GM18498 (cell line): ENCODE results near the gene DNAJC19.
A peak's percentile ranks its signal among the peaks of the same experiment; 100 is the strongest.

Experiments
- ATAC-seq: cut with Tn5 transposase; IDR thresholded peaks from one replicate; pipeline ENCODE4 v1.9.1; 2021; ENCODE audit warnings: mild to moderate bottlenecking, moderate library complexity; ENCODE audit not compliant: unreplicated experiment

DNAJC19 gene

DNA sequence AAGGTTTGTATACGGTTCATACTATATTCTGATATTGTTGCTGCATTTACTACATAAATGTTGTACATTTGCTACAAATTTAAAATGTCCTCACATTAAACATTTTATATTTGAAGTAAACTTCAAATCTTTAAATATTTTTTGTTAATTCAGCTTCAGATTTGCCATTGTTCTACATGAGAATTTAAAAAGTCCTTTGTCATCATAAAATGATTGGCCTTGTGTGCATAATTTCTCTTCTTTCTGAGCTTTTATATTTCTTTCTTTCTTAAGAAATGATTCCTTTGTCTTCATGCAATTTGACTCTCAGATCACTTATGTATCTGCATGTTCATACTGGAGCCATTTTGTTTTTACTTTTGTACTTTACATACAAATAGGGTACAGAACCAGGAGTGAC lies 28.0 kb downstream of the DNAJC19 start:
- no peak for ATAC-seq

DNA sequence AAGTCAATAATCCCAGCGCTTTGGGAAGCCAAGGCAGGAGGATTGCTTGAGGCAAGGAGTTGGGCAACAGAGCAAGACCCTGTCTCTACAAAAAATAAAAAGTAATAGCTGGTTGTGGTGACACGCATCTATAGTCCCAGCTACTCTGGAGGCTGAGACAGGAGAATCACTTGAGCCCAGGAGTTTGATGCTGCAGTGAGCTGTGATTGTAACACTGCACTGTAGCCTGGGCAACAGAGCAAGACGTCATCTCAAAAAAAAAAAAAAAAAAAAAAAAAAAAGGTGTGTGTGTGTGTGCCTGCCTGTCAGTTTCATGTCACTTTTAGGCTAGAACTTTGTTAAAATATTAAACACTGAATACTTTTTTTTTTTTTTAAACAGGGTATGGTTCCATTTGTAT lies 28.4 kb downstream of the DNAJC19 start:
- no peak for ATAC-seq

DNA sequence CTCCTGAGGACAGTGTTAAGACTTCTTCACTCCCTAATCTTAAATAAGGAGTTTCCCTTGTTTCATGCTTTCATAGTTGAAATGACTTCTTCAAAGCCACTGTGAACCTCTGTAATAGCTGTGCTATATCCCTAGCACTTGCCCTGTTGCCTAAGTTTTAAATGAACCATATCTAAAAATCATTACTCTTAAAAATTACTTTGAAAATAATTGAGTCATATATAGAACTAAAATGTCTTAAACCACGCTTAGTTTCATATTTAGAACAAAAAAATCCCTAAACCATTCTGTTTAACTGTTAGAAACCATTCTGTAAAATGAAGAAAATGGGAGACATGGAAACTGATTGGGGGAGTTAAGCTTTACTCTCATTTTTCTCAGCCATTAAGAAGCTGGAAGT lies 29.8 kb downstream of the DNAJC19 start:
- ATAC-seq: no peak

DNA sequence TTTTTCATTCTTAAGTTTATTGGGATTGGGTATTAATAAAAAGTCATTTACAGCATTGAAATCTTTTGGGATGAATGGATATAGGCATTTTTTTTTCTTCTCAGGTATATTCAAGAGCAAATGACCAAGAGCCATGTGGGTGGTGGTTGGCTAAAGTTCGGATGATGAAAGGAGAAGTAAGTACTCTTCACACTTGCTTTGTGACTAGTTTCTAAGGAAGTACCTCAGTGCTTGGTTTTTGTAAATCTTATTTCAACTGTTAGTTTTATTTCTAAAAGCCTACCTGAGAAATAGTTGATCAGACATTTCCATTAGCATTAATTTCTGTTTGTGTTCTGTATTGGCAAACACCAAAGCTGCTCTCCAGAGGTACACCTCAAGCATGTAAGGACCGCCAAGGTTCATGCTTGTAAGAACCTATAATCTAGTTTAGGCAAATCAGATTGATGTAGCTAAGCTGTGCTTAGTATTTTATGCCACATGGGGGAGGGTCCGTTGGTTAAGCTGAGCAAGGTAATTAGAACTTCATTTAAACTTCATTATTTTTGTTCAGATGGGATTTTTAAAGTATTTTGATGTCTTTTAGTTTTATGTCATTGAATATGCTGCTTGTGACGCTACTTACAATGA lies 41.7 kb downstream of the DNAJC19 start:
- ATAC-seq: peak; percentile 84

DNA sequence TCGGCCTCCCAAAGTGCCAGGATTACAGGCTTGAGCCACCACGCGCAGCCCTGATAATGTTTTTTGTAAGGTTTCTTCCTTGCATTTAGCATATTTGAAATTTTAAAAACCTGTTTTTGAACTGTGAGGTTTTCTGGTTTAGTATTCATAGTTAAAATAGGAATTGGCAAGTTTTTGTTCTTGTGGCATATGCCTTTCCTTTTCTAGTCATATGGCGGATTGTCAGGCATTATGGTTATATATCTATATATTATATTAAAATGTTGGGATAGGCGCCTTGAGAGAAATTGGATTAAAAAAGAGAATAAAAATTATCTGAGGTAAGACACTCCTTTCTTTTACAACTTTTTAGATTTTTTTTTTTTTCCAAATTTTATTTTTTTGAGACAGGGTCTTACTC lies 48.7 kb downstream of the DNAJC19 start:
- ATAC-seq: no peak

DNA sequence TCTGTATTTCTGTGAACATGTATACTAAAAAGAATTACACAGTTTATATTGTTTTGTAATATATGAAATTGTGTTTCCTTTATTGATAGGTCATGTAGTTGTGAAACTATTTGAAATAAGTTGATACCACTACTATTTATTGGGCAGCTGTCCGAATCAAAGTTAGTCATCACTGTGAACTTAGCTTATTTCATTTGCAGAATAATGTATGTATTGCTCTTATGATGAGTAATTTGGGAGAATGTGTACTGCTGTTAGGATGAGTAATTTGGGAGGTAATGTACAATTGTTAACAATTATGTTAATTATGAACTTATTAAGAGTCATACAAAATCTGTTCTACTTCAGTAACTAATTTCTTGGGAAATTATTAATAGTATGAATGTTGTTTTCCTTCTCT lies 54.9 kb downstream of the DNAJC19 start:
- no peak for ATAC-seq
